Caco-2 (cell line): Measurements from ENCODE around the gene KIF26B. TPM values are rescaled to one million over a fixed set of nuclear protein-coding genes. Genes with fewer than 3 reads are reported as not detected.

Experiments
- BruUV-seq: library from RNA; stranded (reverse); fragments of 400-500 nt; replicated peaks from 2 replicates; lab custom pipeline; 2021; lab: Mats Ljungman, UMichigan
- CTCF ChIA-PET: fragments of 300-600 bp; sonication (Branson Sonifier 250); formaldehyde crosslinking; loops from one replicate; lab custom pipeline; 2022; ENCODE audit warnings: antibody characterized with exemption; lab: Charles Lee
- POLR2A ChIA-PET: fragments of 300-600 bp; sonication (Branson Sonifier 250); formaldehyde crosslinking; loops from one replicate; lab custom pipeline; 2022; ENCODE audit warnings: antibody characterized with exemption; lab: Charles Lee
- DNase-seq, 2 experiments: peaks; one replicate each; pipeline versions ENCODE4 v3.0.0 to v3.0.0-alpha.2; 2020 to 2022
- H3K27me3 ChIP-seq: replicated peaks from 2 replicates; pipeline ENCODE4 v1.6.0; 2011; ENCODE audit warnings: low read length; ENCODE audit not compliant: control insufficient read depth, insufficient read depth
- H3K36me3 ChIP-seq: 2 replicates; pipeline ENCODE4 v1.5.1; 2011; ENCODE audit warnings: low read length; ENCODE audit not compliant: control insufficient read depth, insufficient read depth
- H3K4me1 ChIP-seq: fragments of 250-450 bp; sonication (Bioruptor Pico); 2 replicates; pipeline ENCODE4 v1.5.1; 2020; ENCODE audit warnings: mild to moderate bottlenecking
- H3K4me3 ChIP-seq: 2 replicates; pipeline ENCODE4 v1.5.1; 2011; ENCODE audit warnings: low read depth, mild to moderate bottlenecking, control low read depth, low read length
- H3K9me3 ChIP-seq: fragments of 250-450 bp; sonication (Bioruptor Pico); 2 replicates; pipeline ENCODE4 v1.5.1; 2020; ENCODE audit warnings: mild to moderate bottlenecking, moderate library complexity
- H3K27ac Mint-ChIP-seq: one replicate; pipeline ENCODE4 v1.8.0; 2022; ENCODE audit warnings: mixed read lengths; ENCODE audit not compliant: unreplicated experiment
- H3K27me3 Mint-ChIP-seq: one replicate; pipeline ENCODE4 v1.8.0; 2022; ENCODE audit warnings: mixed read lengths; ENCODE audit not compliant: insufficient read depth, unreplicated experiment
- H3K36me3 Mint-ChIP-seq: one replicate; pipeline ENCODE4 v1.8.0; 2022; ENCODE audit warnings: mild to moderate bottlenecking, mixed read lengths; ENCODE audit not compliant: insufficient read depth, unreplicated experiment
- H3K4me1 Mint-ChIP-seq: one replicate; pipeline ENCODE4 v1.8.0; 2022; ENCODE audit warnings: low read depth, mixed read lengths; ENCODE audit not compliant: unreplicated experiment
- H3K4me3 Mint-ChIP-seq: one replicate; pipeline ENCODE4 v1.8.0; 2022; ENCODE audit warnings: mild to moderate bottlenecking, moderate library complexity, mixed read lengths; ENCODE audit not compliant: unreplicated experiment
- H3K9me3 Mint-ChIP-seq: one replicate; pipeline ENCODE4 v1.8.0; 2022; ENCODE audit warnings: mixed read lengths; ENCODE audit not compliant: unreplicated experiment
- intact Hi-C: fragments of 100-400 bp; cut with micrococcal nuclease; formaldehyde crosslinking; loops from one replicate; pipeline ENCODE4 v1.10.0; 2022; ENCODE audit not compliant: unreplicated experiment
- total RNA-seq: library from RNA; stranded (reverse); gene quantifications from 2 replicates; pipeline ENCODE4 v1.2.3, GENCODE V29; 2022
- TF ChIP-seq, protein P1 (sequence below), 2 experiments: fragments of 200-600 bp in 1 of 2; IDR thresholded peaks; 1 replicate in 1 of 2; 2 replicates in 1 of 2; pipeline versions ENCODE4 v1.5.1 to v1.8.0; 2011 to 2022; ENCODE audit warnings: antibody characterized with exemption in 1 of 2, control low read depth in 1 of 2, inconsistent platforms in 1 of 2, low read depth in 1 of 2, low read length in 1 of 2, mild to moderate bottlenecking in 1 of 2, moderate library complexity in 1 of 2; ENCODE audit not compliant: insufficient read depth in 1 of 2, severe bottlenecking in 1 of 2, unreplicated experiment in 1 of 2

KIF26B gene
- total RNA-seq, 1 experiment from 2014 or later: 4.9 TPM

DNA sequence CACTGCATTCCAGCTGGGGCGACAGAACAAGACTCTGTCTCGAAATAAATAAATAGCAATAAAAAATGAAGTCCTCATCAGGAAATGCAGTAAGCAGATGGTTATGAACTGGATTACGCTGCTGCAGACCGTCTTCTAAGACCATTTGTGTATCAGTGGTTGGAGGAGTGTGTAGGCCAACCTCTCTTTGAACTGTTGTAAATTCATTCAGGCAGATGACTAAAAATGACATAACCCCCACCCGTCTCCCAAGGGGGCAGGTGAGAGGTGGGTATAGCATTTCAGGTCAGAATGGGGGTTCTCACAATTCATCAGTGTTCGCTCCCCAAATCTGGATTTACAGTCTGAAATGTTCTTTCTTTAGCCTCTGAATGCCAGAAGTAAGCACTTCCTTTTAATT, 177.3 kb downstream of the KIF26B start:
- BruUV-seq: no TSS peak
- intact Hi-C loops: no loop called here
- CTCF ChIA-PET: no interaction called here

DNA sequence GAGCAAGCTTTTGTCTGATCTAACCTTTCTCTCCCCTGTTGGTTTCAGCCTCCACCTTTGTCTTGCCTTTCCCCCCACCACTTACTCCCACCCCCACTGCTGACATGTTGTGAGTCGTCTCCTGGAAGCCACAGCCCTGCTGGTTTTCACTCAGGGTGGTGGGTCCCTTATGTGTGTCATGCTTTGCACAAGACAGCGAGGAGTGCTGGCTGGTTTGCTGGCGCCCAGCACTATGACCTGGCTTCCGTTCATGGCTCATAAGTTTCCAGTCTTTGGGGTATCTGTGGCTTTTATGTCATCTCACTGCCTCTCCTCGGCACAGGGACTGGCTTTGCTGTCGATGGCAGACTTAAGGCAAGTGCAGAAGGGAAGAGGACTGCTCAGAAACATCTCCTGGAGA, 177.7 kb downstream of the KIF26B start:
- CTCF ChIA-PET: no interaction called here

More for the DNA sequence above, 177.3 kb downstream of the KIF26B start:
- Mint-ChIP-seq H3K4me1 (peaks cover 12% of the 10 kb centered on the region), H3K27me3 (no peaks in the 10 kb centered on the region), H3K4me3 (no peak overlapping the region), H3K27ac (no peak overlapping the region), H3K9me3 (no peaks in the 10 kb centered on the region), H3K36me3 (no peaks in the 10 kb centered on the region)
- DNase-seq: no peak
- Histone ChIP-seq H3K27me3 (no peaks in the 10 kb centered on the region), H3K4me3 (no peak overlapping the region), H3K9me3 (no peaks in the 10 kb centered on the region), H3K36me3 (no peaks in the 10 kb centered on the region), H3K4me1 (peaks cover 7% of the 10 kb centered on the region)
- TF ChIP-seq, protein P1, sequence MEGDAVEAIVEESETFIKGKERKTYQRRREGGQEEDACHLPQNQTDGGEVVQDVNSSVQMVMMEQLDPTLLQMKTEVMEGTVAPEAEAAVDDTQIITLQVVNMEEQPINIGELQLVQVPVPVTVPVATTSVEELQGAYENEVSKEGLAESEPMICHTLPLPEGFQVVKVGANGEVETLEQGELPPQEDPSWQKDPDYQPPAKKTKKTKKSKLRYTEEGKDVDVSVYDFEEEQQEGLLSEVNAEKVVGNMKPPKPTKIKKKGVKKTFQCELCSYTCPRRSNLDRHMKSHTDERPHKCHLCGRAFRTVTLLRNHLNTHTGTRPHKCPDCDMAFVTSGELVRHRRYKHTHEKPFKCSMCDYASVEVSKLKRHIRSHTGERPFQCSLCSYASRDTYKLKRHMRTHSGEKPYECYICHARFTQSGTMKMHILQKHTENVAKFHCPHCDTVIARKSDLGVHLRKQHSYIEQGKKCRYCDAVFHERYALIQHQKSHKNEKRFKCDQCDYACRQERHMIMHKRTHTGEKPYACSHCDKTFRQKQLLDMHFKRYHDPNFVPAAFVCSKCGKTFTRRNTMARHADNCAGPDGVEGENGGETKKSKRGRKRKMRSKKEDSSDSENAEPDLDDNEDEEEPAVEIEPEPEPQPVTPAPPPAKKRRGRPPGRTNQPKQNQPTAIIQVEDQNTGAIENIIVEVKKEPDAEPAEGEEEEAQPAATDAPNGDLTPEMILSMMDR (IDR thresholded peaks at IDR 0.05; ENCODE audit: insufficient read depth in 1 of 2, low read depth in 1 of 2, low read length in 1 of 2, severe bottlenecking in 1 of 2, unreplicated experiment in 1 of 2): no peak
- POLR2A ChIA-PET: no interaction called here

DNA sequence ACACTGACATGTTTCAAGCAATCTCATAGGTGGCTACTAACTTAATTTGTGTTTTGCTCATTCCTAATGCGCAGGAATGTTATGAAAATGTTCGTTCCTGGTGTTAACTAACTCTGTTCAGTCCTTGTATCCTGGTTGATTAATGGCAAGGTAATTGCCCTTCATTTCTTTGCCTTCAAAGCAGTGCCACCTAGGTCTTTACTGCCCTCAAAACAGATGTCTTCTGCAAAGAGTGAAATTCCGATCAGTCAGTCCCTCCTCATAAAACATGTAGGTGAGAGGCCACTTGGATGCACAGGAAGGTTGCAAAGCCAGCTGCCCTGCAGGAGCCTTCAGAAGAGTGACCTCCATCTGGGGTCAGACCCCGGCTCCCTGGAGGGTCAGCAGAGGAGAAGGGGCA, 179.4 kb downstream of the KIF26B start:
- no TSS peak for BruUV-seq
- ChIA-PET CTCF (no interaction called here), POLR2A (no interaction called here)
- Histone ChIP-seq H3K27me3 (no peaks in the 10 kb centered on the region), H3K4me1 (peaks cover 23% of the 10 kb centered on the region), H3K4me3 (no peak overlapping the region), H3K36me3 (no peaks in the 10 kb centered on the region; the same call in 1 of the 2 replicates), H3K9me3 (no peaks in the 10 kb centered on the region)
- no peak for DNase-seq
- intact Hi-C loops: no loop called here
- Mint-ChIP-seq H3K4me3 (no peak overlapping the region), H3K9me3 (no peaks in the 10 kb centered on the region), H3K27me3 (no peaks in the 10 kb centered on the region), H3K4me1 (peaks cover 19% of the 10 kb centered on the region), H3K27ac (no peak overlapping the region), H3K36me3 (no peaks in the 10 kb centered on the region)
- TF ChIP-seq, protein P1 (IDR thresholded peaks at IDR 0.05; ENCODE audit: insufficient read depth in 1 of 2, low read depth in 1 of 2, low read length in 1 of 2, severe bottlenecking in 1 of 2, unreplicated experiment in 1 of 2): no peak

More for the DNA sequence above, 177.7 kb downstream of the KIF26B start:
- peaks cover 13% of the 10 kb centered on the region for H3K4me1 Mint-ChIP-seq
- intact Hi-C loops: no loop called here
- no peak overlapping the region for H3K27ac Mint-ChIP-seq
- no peak overlapping the region for H3K4me3 ChIP-seq
- H3K36me3 ChIP-seq: no peaks in the 10 kb centered on the region
- H3K27me3 ChIP-seq: no peaks in the 10 kb centered on the region
- TF ChIP-seq, protein P1 (IDR thresholded peaks at IDR 0.05; ENCODE audit: insufficient read depth in 1 of 2, low read depth in 1 of 2, low read length in 1 of 2, severe bottlenecking in 1 of 2, unreplicated experiment in 1 of 2): no peak
- DNase-seq: no peak
- H3K36me3 Mint-ChIP-seq: no peaks in the 10 kb centered on the region
- H3K9me3 ChIP-seq: no peaks in the 10 kb centered on the region
- peaks cover 11% of the 10 kb centered on the region for H3K4me1 ChIP-seq
- no peak overlapping the region for H3K4me3 Mint-ChIP-seq
- no TSS peak for BruUV-seq
- no peaks in the 10 kb centered on the region for H3K27me3 Mint-ChIP-seq
- H3K9me3 Mint-ChIP-seq: no peaks in the 10 kb centered on the region
- POLR2A ChIA-PET: no interaction called here
